ENCODE results near the gene WWOX. TPM values are rescaled to one million over a fixed set of nuclear protein-coding genes. Genes with fewer than 3 reads are reported as not detected.

The WWOX gene
- total and polyA plus RNA-seq, 10 donors = 5.9 to 90.3 (median 26.4) TPM

DNA sequence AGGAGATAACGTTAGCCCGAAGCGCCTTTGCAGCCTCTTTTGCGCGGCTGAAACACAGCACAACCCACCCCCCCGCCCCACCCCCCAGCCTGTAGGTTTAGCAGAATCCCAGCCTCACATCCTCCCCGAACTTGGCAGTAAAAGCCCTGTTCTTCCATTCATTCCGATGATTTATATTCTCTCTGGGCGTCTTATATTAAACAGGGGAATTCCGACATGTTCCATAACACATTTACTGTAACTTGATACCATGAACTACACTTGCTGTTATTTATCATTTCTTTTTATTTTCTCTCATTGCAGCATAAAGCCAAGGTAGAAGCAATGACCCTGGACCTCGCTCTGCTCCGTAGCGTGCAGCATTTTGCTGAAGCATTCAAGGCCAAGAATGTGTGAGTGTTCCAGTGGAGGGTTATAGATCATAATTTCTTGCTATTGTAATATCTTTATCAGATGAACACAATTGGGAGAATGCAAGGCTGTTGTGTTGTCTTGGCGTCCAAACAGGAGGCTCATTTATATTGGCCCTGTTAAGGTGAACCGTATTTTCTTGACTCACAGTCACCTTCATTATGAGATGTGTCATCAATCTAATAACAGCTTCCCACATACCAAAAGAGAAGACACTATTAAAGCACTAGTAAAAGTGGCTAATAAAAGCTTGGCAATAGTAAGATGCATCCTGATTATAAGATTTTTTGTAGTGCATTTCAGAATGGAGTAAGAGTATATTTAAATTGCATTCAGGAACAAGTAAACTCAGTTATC, 287.3 kb downstream of the WWOX start:
- H3K36me3 ChIP-seq = peaks cover 0 to 10% (median 0%) of the 10 kb centered on the region in 6 donors
- no peaks in the 10 kb centered on the region for H3K4me1 ChIP-seq
- H3K9me3 ChIP-seq = peaks cover 0 to 5% (median 0%) of the 10 kb centered on the region in 8 donors
- no peaks in the 10 kb centered on the region for H3K27me3 ChIP-seq (replicated peaks in 1 of 7)
- H3K4me3 ChIP-seq = no peak overlapping the region
- intact Hi-C loops (cut with DNase I; ENCODE audit: low total_unique reads) = no loop called here
- DNase-seq = no peak
- WGBS, 5 donors = 83 to 90% (median 87%) methylated on average over 15 of the region's 15 CpGs
- TF ChIP-seq POLR2A (IDR thresholded peaks at IDR 0.05) (no peak), POLR2AphosphoS5 (IDR thresholded peaks at IDR 0.05) (no peak)
- TF ChIP-seq, protein P1, sequence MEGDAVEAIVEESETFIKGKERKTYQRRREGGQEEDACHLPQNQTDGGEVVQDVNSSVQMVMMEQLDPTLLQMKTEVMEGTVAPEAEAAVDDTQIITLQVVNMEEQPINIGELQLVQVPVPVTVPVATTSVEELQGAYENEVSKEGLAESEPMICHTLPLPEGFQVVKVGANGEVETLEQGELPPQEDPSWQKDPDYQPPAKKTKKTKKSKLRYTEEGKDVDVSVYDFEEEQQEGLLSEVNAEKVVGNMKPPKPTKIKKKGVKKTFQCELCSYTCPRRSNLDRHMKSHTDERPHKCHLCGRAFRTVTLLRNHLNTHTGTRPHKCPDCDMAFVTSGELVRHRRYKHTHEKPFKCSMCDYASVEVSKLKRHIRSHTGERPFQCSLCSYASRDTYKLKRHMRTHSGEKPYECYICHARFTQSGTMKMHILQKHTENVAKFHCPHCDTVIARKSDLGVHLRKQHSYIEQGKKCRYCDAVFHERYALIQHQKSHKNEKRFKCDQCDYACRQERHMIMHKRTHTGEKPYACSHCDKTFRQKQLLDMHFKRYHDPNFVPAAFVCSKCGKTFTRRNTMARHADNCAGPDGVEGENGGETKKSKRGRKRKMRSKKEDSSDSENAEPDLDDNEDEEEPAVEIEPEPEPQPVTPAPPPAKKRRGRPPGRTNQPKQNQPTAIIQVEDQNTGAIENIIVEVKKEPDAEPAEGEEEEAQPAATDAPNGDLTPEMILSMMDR (IDR thresholded peaks at IDR 0.05 in 8 of 11, conservative IDR thresholded peaks at IDR 0.05 in 3 of 11) = no peak
- H3K27ac ChIP-seq = no peak overlapping the region

GRCh38 chr16:78389009-78389498, 289.6 kb downstream of the WWOX start:
- Histone ChIP-seq H3K27ac (no peak overlapping the region), H3K27me3 (replicated peaks in 1 of 7) (no peaks in the 10 kb centered on the region), H3K9me3 (peaks cover 0 to 18% (median 0%) of the 10 kb centered on the region in 8 donors), H3K4me1 (no peaks in the 10 kb centered on the region), H3K4me3 (no peak overlapping the region), H3K36me3 (peaks cover 0 to 15% (median 0%) of the 10 kb centered on the region in 6 donors)
- no peak for DNase-seq
- intact Hi-C loops (cut with DNase I; ENCODE audit: low total_unique reads) = no loop called here
- TF ChIP-seq POLR2AphosphoS5 (IDR thresholded peaks at IDR 0.05) = no peak
- TF ChIP-seq, protein P1 (IDR thresholded peaks at IDR 0.05 in 8 of 11, conservative IDR thresholded peaks at IDR 0.05 in 3 of 11) = no peak
- no peak for TF ChIP-seq POLR2A (IDR thresholded peaks at IDR 0.05)
- 86 to 94% (median 89%) methylated on average over 8 of the region's 8 CpGs for WGBS, 5 donors

DNA sequence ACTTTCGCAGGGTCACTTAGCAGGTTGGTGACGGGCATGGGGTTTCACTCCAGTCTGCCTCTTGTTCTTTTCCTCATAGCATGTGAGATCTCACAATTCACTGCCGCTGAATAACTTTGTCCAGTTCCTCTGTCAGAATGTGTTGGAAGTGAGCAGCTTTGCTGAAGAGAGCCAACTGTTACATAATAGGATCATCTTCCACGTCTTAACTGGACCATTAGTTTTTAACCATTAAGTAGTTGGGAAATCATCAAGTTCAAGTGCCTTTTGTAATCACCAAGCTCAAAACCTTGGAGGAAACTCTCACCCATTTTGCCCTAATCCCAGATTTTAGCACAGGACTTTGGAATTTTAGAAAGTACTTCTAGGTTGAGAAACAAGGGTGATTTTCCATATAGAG, 290.6 kb downstream of the WWOX start:
- WGBS, 5 donors = 66 to 88% (median 82%) methylated on average over 4 of the region's 4 CpGs
- Histone ChIP-seq H3K4me1 (no peaks in the 10 kb centered on the region), H3K9me3 (peaks cover 0 to 18% (median 0%) of the 10 kb centered on the region in 8 donors), H3K36me3 (peaks cover 0 to 15% (median 0%) of the 10 kb centered on the region in 6 donors), H3K27ac (no peak overlapping the region), H3K27me3 (replicated peaks in 1 of 7) (no peaks in the 10 kb centered on the region), H3K4me3 (no peak overlapping the region)
- no peak for DNase-seq
- intact Hi-C loops (cut with DNase I; ENCODE audit: low total_unique reads) = no loop called here
- no peak for TF ChIP-seq POLR2AphosphoS5 (IDR thresholded peaks at IDR 0.05)
- no peak for TF ChIP-seq POLR2A (IDR thresholded peaks at IDR 0.05)
- TF ChIP-seq, protein P1 (IDR thresholded peaks at IDR 0.05 in 8 of 11, conservative IDR thresholded peaks at IDR 0.05 in 3 of 11) = no peak
